Right lobe of liver (tissue), 6 donors: ENCODE measurements around the gene CDCP2. TPM values are rescaled to one million over a fixed set of nuclear protein-coding genes. Genes with fewer than 3 reads are reported as not detected.

Source experiments
- ATAC-seq, 4 donors: fragments of 200-7000 bp; cut with Tn5 transposase; one replicate each; pipeline ENCODE4 v1.9.1; 2020; ENCODE audit warnings: mild to moderate bottlenecking in 4 of 4, moderate library complexity in 4 of 4
- DNase-seq, 3 donors: peaks; one replicate each; pipeline ENCODE4 v3.0.0-alpha.2; 2020
- H3K27ac ChIP-seq, 3 donors: fragments of 200-600 bp; one replicate each; pipeline ENCODE4 v1.8.0; 2022
- H3K27me3 ChIP-seq, 2 donors: fragments of 200-600 bp; one replicate each; pipeline ENCODE4 v1.8.0; 2022
- H3K36me3 ChIP-seq, 4 donors: fragments of 200-600 bp; sonication (generic) in 1 of 4; one replicate each; pipeline versions ENCODE4 v1.5.1 to v1.8.0; 2017 to 2022; ENCODE audit warnings: control low read depth in 1 of 4
- H3K4me1 ChIP-seq, 4 donors: fragments of 200-600 bp; sonication (generic) in 1 of 4; one replicate each; pipeline versions ENCODE4 v1.5.1 to v1.8.0; 2017 to 2022; ENCODE audit warnings: control low read depth in 1 of 4
- H3K4me3 ChIP-seq, 3 donors: fragments of 200-600 bp; one replicate each; pipeline ENCODE4 v1.8.0; 2022
- H3K9me3 ChIP-seq, 4 donors: fragments of 200-600 bp; sonication (generic) in 1 of 4; one replicate each; pipeline versions ENCODE4 v1.5.1 to v1.8.0; 2017 to 2022; ENCODE audit warnings: control low read depth in 1 of 4
- POLR2A ChIP-seq: fragments of 450-650 bp; IDR thresholded peaks from one replicate; pipeline ENCODE4 v1.6.1; 2017; ENCODE audit warnings: antibody characterized with exemption, mild to moderate bottlenecking
- WGBS: methylation state at CpG from one replicate; pipeline ENCODE4 v1.1.6; 2018; ENCODE audit warnings: low coverage, low lambda C conversion rate; ENCODE audit not compliant: insufficient coverage; ENCODE audit errors: missing lambda C conversion rate; 5-methylcytosine and 5-hydroxymethylcytosine counted together
- intact Hi-C, 2 donors: fragments of 100-400 bp; cut with DNase I; formaldehyde crosslinking; loops; one replicate each; pipeline versions ENCODE4 v1.11.2 to v1.14.1; 2022
- total RNA-seq, 6 experiments: library from RNA; depleted of rRNA in 2 of 6; stranded (reverse); fragments of >200 nt in 2 of 6; fragmentation: NEBNext Ultra II Directional in 3 of 6; extraction: Animal tissue kit (Norgen Biotek cat#: 25700) in 3 of 6; gene quantifications; one replicate each; pipeline versions ENCODE4 v1.1.0 to v1.2.4, GENCODE V29; 2016 to 2023
- TF ChIP-seq, protein P1 (sequence below), 4 donors: fragments of 200-600 bp in 3 of 4; fragments of 450-650 bp in 1 of 4; IDR thresholded peaks; one replicate each; pipeline versions ENCODE4 v1.5.1 to v1.8.0; 2016 to 2022; ENCODE audit warnings: antibody characterized with exemption in 4 of 4, mild to moderate bottlenecking in 2 of 4
- donor health status: DM: no; HTN: yes; CAD: no.
- donor health status: DM: no; HTN: no; CAD: no.
- donor health status: DM: no; HTN: no; CAD: no.
- donor health status: DM: no; HTN: yes; CAD: no.
- donor health status: DM: no; HTN: yes; CAD: no.

Gene CDCP2
- total RNA-seq, 6 experiments from 2014 or later: not detected

- H3K36me3 ChIP-seq: no peaks in the 10 kb centered on the region
- no CpG with 5 or more reads among the region's 6 CpGs for WGBS
Observed at GRCh38 chr1:54134295-54134694, 18.5 kb downstream of the CDCP2 start.

GRCh38 chr1:54132495-54132894 lies 20.3 kb downstream of the CDCP2 start:
- Histone ChIP-seq H3K27me3 (no peaks in the 10 kb centered on the region), H3K4me1 (no peaks in the 10 kb centered on the region), H3K9me3 (no peaks in the 10 kb centered on the region), H3K36me3 (no peaks in the 10 kb centered on the region), H3K27ac (no peak overlapping the region), H3K4me3 (no peak overlapping the region)
- ATAC-seq (no peak), DNase-seq (no peak)
- intact Hi-C loops: no loop called here
- TF ChIP-seq, protein P1, sequence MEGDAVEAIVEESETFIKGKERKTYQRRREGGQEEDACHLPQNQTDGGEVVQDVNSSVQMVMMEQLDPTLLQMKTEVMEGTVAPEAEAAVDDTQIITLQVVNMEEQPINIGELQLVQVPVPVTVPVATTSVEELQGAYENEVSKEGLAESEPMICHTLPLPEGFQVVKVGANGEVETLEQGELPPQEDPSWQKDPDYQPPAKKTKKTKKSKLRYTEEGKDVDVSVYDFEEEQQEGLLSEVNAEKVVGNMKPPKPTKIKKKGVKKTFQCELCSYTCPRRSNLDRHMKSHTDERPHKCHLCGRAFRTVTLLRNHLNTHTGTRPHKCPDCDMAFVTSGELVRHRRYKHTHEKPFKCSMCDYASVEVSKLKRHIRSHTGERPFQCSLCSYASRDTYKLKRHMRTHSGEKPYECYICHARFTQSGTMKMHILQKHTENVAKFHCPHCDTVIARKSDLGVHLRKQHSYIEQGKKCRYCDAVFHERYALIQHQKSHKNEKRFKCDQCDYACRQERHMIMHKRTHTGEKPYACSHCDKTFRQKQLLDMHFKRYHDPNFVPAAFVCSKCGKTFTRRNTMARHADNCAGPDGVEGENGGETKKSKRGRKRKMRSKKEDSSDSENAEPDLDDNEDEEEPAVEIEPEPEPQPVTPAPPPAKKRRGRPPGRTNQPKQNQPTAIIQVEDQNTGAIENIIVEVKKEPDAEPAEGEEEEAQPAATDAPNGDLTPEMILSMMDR (IDR thresholded peaks at IDR 0.05): no peak
- no peak for TF ChIP-seq POLR2A
- WGBS: 20% methylated on average over 1 of the region's 2 CpGs

More at GRCh38 chr1:54134295-54134694, 18.5 kb downstream of the CDCP2 start:
- no peak for DNase-seq
- H3K27me3 ChIP-seq: no peaks in the 10 kb centered on the region
- TF ChIP-seq, protein P1 (IDR thresholded peaks at IDR 0.05): no peak
- TF ChIP-seq POLR2A: no peak
- intact Hi-C loops: no loop called here
- H3K4me1 ChIP-seq: no peaks in the 10 kb centered on the region
- ATAC-seq: no peak
- H3K27ac ChIP-seq: no peak overlapping the region
- no peaks in the 10 kb centered on the region for H3K9me3 ChIP-seq
- no peak overlapping the region for H3K4me3 ChIP-seq

GRCh38 chr1:54131419-54131818 lies 21.4 kb downstream of the CDCP2 start:
- Histone ChIP-seq H3K4me3 (no peak overlapping the region), H3K4me1 (no peaks in the 10 kb centered on the region), H3K27me3 (no peaks in the 10 kb centered on the region), H3K9me3 (no peaks in the 10 kb centered on the region), H3K36me3 (no peaks in the 10 kb centered on the region), H3K27ac (no peak overlapping the region)
- intact Hi-C loops: no loop called here
- ATAC-seq (no peak), DNase-seq (no peak)
- TF ChIP-seq POLR2A: no peak
- TF ChIP-seq, protein P1 (IDR thresholded peaks at IDR 0.05): no peak
- WGBS: 78% methylated on average over 2 of the region's 2 CpGs

- Histone ChIP-seq H3K9me3 (no peaks in the 10 kb centered on the region), H3K4me3 (no peak overlapping the region), H3K4me1 (no peaks in the 10 kb centered on the region), H3K27me3 (no peaks in the 10 kb centered on the region), H3K27ac (no peak overlapping the region), H3K36me3 (no peaks in the 10 kb centered on the region)
- TF ChIP-seq, protein P1 (IDR thresholded peaks at IDR 0.05): no peak
- no peak for TF ChIP-seq POLR2A
- DNase-seq (no peak), ATAC-seq (no peak)
- WGBS: 67% methylated on average over 1 of the region's 2 CpGs
- intact Hi-C loops: loop anchor here in 1 of 2 donors (10.0 kb wide), 1 partner anchor 355 kb away; no protein-coding TSS in a partner anchor
Observed at GRCh38 chr1:54129858-54130257, 22.9 kb downstream of the CDCP2 start.
